Measurements from ENCODE around the gene GTPBP1. TPM values are rescaled to one million over a fixed set of nuclear protein-coding genes. Genes with fewer than 3 reads are reported as not detected.

GTPBP1 gene
- polyA plus RNA-seq, 10 donors, result 26.8 to 37.6 (median 32.9) TPM

DNA sequence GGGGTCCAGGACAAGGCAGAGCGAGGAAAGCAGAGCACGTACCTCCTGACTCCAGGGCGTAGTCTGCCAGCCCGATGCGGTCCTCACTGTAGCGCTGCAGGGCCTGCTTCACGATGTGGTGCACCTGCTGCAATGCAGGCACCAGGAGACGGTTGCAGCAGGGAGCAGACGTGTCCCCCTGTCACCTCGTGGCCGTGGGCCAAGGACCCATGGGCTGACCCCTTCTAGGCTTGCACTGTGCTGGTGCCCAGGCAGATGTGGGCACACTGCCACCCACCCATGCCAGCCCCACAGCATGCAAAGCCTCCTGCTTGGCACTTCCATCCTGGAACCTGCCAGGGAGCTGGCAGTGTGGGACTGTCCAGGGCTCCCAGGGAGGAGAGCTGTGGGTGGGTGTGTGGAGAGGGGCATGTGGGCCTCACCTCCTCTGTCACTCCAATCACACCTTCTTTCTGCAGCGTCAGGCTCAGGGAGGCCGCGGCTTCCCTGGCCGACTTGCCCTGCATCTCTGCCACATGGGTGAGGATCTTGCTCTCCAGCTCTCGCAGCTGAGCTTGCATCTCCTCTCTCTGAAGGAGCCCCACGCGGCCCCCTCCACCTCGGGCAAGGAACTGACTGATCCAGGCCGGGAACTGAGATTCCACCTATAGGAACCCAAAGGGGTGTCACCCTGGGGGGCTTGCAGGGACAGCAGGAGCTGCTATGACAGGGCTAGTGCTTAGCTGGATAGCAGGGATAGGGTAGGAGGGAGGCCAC is 33.7 kb downstream of the GTPBP1 start:
- DNase-seq, result no peak

DNA sequence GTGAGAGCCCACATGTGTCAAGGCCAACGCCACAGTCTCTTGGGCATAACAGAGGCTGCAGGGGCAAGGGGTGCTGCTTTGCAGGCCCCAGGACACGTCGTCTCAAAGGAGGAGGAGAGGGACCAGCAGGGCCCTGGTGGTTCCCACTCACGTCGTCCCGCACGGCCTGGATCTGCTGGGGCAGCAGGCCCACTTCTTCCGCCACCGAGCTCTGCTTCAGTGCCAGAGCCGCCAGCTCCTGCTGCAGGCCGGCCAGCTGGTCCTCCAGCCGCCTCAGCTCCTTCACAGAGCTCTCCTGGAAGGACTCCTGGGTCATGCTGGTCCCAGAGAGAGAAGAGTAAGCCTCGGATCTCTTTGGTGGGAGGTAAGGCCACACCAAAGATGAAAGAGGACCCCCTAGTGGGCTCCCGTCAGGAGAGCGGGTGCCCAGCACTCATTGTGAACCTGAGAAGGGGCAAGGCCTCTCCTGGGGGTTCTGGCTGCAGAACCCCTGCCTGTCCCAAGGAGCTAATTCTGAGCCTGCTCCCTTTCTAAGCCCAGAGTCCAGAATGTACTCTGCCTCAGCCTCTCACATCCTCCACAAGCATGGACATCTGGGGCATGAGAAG is 34.5 kb downstream of the GTPBP1 start:
- DNase-seq, result no peak

DNA sequence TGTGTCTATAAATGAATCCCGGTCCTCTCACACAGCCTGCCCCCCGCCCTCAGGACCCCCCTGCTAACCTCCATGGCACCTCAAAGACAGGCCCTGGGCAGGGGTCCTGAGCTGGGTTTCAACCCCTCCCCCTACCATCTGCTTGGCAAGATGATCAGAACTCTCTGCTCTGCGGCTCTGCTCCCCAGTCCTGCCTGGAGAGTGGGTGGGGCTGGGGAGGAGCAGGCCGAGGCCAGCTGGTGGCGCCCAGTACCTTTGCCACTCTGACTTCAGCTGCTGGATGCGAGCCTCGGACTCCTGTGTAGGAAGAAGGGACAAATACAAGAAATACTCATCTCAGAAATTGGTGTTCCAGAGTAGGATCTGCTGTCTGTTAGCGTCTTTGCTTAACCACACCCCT is 35.0 kb downstream of the GTPBP1 start:
- DNase-seq, result no peak

DNA sequence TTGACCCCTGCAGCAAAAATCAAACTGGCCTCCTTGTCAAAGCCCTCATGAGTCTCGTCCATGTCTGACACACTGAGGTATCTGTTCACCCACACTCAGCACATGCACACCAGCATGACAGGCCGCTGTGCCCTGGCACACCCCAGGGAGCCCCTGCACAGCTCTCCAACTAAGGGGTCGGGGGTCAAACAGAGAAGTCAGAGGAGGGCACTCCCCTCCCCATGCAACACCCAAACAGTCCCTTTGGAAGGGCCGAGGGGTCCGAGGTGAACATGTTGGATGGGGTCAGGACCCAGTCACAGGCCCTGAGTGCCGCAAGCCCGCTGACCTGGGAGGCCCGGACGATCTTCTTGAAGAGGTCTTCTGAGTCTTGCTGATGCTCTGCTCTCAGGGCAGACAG is 35.4 kb downstream of the GTPBP1 start:
- DNase-seq, result no peak

DNA sequence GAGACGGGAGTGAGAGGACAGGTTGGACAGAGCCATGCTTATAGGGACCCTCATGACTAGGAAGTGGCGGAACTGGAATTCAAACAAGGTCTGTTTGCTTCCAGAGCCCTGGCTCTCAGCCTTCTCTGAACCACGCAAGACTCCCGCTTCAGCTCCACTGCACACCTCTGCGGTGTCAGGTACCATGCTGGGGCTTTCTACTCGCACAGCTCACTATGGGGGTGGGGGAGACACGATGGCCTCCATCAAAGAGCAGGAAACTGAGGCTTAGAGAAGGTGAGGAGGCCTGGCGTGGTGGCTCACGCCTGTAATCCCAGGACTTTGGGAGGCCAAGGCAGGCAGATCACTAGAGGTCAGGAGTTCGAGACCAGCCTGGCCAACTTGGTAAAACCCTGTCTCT is 35.8 kb downstream of the GTPBP1 start:
- no peak for DNase-seq

DNA sequence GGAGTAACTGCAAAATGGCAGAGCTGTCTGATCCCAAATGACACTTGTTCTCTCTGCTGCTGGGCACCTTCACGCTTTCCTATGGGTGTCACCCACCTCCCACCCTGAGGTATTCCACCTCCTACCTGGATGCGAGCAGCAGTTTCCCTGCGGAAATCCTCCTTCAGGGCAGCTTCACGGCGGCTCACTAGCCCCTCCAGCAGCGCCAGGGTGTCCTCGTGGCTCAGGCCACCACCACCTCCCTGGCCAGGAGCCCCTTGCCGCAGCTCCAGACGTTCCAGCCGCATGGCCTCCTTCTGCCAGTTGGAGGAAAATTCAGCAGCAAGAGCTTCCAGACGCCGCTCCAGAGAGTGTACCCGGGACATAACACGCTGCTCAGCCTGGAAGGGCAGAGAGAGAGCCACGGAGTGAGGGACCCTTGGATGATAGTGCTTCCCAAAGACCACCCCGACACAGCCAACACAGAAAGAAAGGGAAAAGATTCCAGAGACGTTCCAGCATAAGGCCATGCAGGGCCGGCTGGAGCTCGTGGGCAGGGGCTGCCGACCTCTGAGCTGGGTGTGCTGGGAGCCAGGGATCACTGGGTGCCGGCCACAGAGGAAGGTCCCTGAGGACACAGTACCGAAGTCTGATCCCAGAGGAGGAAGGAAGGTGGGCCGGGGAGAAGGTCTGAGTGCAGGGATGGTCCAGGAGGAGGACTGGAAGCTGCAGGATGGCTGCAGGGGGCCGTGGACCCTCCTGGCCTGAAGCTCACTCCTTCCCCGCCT is 36.6 kb downstream of the GTPBP1 start:
- no peak for DNase-seq

DNA sequence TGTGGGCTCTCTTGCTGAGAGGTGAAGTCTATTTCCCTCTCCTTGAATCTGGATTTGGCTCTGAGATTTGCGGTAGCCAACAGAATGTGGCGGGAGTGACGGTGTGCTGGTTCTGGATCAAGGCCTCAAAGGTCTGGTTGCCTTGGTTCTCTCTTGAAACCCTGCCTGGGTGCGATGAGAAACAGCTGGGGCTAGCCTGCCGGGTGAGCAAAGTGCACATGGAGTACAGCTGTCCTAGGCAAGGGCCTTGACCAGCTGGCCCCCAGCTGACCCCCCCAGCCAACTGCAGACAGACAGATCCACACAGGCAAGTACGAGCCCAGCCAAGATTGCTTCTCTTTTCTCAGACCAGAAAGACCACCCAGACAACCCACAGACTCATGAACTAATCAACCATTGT is 39.2 kb downstream of the GTPBP1 start:
- no peak for DNase-seq

DNA sequence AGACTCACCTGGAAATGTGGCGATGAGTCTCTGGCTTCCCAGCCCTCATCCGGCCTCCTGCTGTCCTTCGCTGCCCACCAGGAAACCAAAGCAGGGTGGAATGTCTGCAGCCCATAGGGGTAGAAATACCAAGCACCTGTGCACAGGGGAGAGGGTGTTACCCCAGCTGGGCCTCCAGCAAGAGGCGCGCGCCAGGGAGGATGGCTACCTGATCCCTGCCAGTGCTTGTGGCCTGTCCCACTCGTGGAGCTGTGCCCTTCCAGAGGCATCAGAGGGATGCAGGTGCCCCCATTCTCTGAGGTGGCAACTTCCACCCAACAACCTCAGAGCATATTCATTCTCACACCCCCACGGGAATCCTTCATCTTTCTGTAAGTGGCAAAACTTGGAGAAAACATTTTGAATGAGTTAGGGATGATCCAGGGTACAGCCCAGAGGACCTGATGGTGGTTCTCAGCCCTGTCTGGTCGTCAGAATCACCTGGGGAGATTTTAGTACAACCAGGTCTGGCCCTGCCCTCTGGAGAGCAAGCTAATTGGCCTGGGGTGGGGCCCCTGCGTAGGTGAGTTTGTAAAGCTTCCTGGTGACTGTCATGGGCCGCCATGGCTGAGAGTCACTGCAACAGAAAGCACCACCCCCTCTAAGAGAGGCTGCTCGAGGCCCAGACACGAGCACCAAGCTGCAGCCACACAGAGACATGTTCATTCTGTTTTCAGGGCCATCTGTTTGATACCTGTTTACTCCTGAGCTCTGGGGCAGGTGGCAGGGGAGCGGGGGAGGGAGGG is 40.1 kb downstream of the GTPBP1 start:
- DNase-seq, result no peak

DNA sequence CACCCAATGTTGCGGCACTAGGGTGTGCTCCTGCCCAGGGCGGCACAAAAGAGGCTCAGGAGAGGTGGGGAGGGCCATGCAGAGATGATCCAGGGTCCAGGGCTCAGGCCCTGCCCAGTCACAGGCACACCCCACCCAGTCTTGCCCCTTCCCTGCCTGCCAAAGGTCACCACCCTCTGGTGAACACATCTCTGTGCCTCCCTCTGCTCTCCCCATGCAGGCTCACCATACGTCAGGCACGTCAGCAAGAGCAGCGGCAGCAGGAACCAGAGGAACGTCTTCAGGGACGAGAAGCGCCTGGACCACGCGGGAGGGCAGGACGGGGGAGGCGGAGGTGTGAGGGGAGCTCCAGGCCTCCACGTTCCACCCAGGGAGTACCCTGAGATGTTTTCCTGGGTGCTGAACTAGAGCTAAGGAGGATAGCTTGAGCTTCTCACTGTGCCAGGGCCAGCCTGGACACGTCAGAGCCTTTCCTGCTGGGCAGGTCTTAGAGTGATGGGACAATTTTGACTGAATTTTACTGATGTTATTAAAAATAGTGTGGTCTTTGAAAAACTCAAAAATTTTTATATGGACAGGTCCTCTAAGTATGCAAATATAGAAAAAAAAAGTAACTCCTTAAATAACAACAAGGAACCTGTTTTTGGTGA is 42.9 kb downstream of the GTPBP1 start:
- DNase-seq, result no peak

DNA sequence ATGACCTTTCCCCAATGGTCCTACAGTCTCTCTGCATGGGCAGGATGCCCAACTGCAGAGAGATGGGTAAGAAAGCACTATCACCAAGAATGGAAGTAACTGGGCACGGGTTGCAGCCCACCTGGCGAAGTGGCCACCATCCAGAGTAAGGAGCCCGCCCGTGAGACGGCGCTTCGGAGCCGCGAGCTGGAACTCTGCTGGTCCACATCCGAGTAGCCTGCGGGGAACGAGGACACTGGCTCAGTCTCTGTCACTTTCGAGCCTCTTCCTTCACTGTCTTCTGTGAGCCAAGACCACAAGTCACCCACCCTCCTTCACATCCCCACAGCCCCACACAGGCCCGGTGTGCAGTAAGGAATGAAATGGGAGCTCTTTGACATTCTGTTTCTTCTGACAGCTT is 44.4 kb downstream of the GTPBP1 start:
- DNase-seq, result no peak

DNA sequence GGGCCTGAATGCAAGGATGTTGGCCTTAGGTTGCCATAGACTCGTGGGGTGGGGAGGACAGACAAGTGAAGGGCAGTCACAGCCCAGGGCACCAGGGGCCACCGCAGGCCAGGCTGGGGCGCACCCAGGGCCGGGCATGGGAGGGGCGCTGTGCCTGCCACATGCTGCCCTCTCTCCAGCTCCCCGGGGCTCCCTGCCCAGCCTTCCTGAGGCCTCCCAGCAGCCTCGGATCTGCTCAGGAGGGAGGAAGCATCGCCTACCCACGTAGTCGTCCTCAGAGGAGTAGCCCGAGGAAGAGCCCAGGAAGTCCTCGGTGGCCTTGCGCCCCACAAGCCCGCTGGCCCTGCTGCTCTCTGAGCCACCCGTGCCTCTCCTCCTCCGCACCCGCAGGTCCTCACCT is 44.9 kb downstream of the GTPBP1 start:
- no peak for DNase-seq

DNA sequence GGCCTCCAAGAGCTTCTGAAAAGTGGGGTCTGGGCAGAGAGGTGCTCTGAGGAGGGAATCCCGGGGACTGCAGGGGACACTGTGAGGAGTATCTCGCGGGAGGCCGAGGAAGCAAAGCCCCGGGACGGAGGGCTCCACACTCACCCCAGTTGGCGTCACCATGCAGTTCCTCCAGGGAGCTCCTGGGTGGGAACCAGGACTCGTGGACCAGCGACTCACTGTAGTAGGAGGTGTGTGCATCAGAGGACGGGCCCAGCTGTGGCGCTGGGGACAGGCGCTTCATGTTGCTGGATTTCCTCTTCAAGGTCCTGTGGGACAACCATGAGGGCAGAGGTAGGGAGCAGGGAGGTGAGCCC is 45.3 kb downstream of the GTPBP1 start:
- DNase-seq, result no peak

DNA sequence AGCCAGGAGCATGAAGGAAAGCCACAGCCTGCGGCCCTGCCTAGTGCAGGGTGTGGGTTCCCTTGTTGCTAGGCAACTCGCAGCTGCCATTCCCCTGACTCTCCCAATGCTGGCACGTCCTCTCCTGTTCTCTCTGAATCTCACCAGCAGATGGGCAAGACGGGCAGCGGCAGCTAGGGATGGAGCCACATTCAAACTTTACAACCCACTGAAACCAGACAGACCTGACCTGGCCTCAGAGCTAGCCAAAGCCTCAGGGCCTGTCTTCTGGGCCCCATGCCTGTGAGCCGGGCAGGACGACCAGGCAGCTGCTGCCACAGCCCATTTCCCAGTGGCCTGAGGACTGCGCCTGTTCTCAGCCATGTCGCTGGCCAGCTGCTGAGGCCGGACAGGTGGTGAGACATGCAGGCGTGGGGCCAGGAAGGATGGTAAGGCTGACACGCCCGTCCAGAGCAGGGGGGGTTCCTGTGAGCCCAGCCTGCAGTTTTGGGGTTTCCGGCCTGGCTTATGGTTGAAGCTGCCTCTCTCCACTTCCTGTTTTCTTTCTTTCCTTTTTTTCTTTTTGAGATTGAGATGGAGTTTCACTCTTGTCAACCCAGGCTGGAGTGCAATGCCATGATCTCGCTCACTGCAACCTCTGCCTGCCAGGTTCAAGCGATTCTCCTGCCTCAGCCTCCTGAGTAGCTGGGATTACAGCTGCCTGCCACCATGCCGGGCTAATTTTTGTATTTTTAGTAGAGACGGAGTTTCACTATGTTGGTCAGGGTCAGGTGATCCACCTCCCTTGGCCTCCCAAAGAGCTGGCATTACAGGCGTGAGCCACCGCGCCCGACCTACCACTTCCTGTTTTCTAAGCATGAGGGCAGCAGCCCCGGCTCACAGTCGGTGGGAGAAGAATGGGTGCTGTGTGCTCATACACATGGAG is 45.9 kb downstream of the GTPBP1 start:
- DNase-seq, result peak; percentile 58 to 81 (median 65)

DNA sequence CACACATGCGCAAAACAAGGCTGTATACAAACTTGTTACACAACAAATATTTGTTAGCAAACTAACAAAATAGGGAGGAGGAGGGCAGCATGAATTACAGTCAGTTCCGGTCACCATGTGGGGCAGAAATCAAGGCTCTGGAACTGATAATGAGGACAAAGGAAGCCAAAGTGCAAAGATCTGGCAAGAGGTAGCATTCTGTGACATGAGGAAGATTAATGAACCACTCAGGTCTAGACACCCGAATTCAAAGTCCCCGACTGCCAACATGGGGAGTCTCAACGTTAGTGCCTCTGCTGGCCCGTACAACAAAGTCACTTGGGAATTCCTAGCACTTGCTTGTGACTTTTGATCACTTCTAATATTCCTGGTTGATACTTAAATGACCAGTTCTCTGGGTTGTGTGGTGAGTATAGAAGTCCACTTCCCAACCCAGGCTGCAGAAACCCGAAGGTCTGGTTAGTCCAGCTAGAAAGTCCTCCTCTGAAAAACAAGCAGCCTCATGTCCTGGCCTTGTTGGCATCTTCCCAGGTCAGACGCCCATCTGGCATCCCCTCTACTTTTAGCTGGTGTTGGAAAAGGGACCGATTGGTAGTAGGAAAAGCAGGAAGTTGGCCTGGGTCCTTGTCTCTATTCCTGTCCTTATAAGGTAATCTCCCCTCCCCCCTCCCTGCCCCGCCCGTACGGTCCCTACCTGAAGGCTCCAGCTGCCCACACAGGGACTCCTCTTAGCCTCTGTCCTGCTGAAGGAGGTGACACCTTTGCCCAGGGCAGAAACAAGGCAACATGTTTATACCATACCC is 48.4 kb downstream of the GTPBP1 start:
- peak in 1 of 3 donors; percentile 58 for DNase-seq

DNA sequence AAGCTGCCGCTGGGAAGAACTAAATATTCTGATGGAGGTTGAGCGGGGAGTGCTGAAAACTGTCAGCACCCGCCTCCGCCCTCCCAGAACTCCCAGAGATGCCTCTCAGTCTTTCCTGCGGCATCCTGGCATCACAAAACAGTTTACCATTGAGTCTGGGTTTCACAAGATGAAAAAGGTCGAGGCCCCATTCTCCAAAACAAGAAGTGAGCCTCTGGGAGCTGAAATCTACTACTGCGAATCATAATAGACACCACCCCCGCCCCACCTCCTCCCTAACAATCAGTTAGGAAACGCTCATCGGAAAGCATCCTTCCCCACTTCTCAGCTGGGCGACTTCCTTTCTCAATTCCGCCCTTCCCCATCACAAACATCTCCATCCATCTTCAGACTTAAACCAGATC is 49.0 kb downstream of the GTPBP1 start:
- peak in 1 of 3 donors; percentile 71 for DNase-seq

DNA sequence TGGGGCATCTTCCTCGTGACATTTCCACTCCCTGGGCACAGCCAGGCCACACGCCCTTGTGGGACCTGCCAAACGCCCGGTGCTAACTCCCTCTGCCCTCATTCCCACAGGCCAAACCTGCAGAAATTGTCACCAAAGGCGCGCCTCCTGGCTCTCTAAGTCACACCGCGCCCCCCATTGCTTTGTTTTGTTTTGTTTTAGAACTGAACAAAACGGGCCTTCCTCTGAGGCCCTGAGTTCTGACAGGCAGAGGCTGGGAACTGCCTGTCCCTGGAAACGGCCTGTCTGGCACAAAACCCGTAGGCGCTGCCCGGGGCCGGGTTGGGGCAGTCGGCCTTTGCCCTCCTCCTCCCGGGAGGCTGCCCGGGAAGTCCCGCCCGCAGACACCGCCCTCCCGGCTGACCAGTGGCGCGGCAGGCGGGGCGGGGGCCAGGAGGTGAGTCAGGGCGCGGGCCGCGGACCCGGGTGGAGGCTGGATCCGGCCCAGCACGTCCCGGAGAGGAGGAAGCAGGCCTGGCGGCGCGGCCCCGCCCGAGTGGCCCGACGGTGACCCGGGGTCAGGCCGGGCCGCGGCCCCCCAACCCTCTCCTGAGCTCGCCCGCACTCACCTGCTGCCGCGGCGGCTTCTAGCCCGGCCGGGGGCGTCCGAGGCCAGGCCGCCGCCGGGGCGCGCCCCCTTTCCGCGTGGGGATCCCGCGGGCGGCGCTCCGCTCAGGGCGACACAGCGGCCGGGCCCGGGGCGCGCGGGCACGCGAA is 49.6 kb downstream of the GTPBP1 start:
- peak in 2 of 3 donors; percentile 55 to 78 for DNase-seq

DNA sequence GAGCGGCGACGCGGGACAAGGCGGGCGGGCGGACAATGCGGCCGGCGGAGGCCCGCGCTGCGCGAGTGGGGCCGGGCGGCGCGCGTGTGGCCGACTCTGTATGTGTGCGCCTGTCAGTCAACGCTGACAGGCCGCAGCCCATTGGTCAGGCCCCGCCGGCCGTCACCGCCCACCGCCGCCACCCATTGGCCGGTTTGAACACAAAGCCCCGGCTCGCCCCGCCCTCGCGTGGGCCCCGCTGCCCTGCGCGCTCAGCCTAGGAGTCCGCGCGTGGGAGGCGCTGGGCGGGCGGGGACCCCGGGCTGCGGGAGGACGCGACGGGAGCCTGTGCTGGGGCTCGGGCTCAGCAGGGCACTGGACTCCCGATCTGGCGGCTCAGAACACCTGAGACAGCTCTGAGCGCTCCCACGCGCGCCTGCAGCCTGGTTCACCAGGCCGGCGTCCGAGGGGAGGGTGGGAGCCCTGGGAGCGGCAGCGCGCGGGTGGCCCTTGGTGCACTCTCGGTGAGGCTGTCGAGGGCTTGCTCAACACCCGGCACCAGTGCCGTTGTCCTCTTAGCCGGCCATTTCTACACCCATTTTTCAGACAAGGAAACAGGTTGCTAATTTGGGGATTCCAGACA is 50.3 kb downstream of the GTPBP1 start, which contains the start of gene SUN2:
Gene SUN2 (minus strand): TSS at position 88 of the 622 bp plus-strand sequence. CDS start 3,370 bp downstream, outside the sequence.
- peak; percentile 86 to 96 (median 91) for DNase-seq

Measured in muscle of back (tissue), 11 donors.